ENCODE data around the gene FH. TPM values are rescaled to one million over a fixed set of nuclear protein-coding genes. Genes with fewer than 3 reads are reported as not detected.

FH gene
- total and polyA plus RNA-seq, 8 donors = 9.9 to 71.0 (median 48.4) TPM

- Histone ChIP-seq H3K27me3 (no peaks in the 10 kb centered on the region), H3K36me3 (no peaks in the 10 kb centered on the region), H3K4me3 (no peak overlapping the region), H3K9me3 (no peaks in the 10 kb centered on the region), H3K27ac (no peak overlapping the region), H3K4me1 (no peaks in the 10 kb centered on the region)
- intact Hi-C loops (cut with DNase I; ENCODE audit: low total_unique reads) = no loop called here
- 67 to 82% (median 78%) methylated on average over 4 of the region's 4 CpGs for WGBS, 5 donors
- peak in 1 of 2 donors; percentile 7 for DNase-seq
- TF ChIP-seq CTCF (IDR thresholded peaks at IDR 0.05) (peak in 2 of 7 experiments; percentile 12 to 14), EP300 (IDR thresholded peaks at IDR 0.05) (no peak)
Measured at GRCh38 chr1:241485554-241485992, 34.0 kb downstream of the FH start.

- no peaks in the 10 kb centered on the region for H3K27me3 ChIP-seq
- no peak overlapping the region for H3K27ac ChIP-seq
- no peaks in the 10 kb centered on the region for H3K36me3 ChIP-seq
- H3K4me1 ChIP-seq = no peaks in the 10 kb centered on the region
- no peak overlapping the region for H3K4me3 ChIP-seq
- no peak for DNase-seq
- TF ChIP-seq EP300 (IDR thresholded peaks at IDR 0.05) (no peak), POLR2A (IDR thresholded peaks at IDR 0.05) (no peak)
- no peaks in the 10 kb centered on the region for H3K9me3 ChIP-seq
- intact Hi-C loops (cut with DNase I; ENCODE audit: low total_unique reads) = no loop called here
- 81 to 93% (median 91%) methylated on average over 3 of the region's 3 CpGs for WGBS, 5 donors
Measured at GRCh38 chr1:241485145-241485544, 34.4 kb downstream of the FH start.

- Histone ChIP-seq H3K27ac (no peak overlapping the region), H3K36me3 (no peaks in the 10 kb centered on the region), H3K4me3 (no peak overlapping the region), H3K9me3 (no peaks in the 10 kb centered on the region), H3K27me3 (no peaks in the 10 kb centered on the region), H3K4me1 (no peaks in the 10 kb centered on the region)
- intact Hi-C loops (cut with DNase I; ENCODE audit: low total_unique reads) = no loop called here
- TF ChIP-seq POLR2A (IDR thresholded peaks at IDR 0.05) = no peak
- no peak for TF ChIP-seq CTCF (IDR thresholded peaks at IDR 0.05)
- TF ChIP-seq EP300 (IDR thresholded peaks at IDR 0.05) = no peak
- no peak for TF ChIP-seq POLR2AphosphoS5 (IDR thresholded peaks at IDR 0.05)
- 55 to 77% (median 58%) methylated on average over 1 of the region's 1 CpG for WGBS, 5 donors
- DNase-seq = no peak
Measured at GRCh38 chr1:241482761-241483250, 36.7 kb downstream of the FH start.

GRCh38 chr1:241479294-241479693, 40.3 kb downstream of the FH start:
- TF ChIP-seq POLR2A (IDR thresholded peaks at IDR 0.05) = no peak
- TF ChIP-seq POLR2AphosphoS5 (IDR thresholded peaks at IDR 0.05) = no peak
- TF ChIP-seq CTCF (IDR thresholded peaks at IDR 0.05) = no peak
- intact Hi-C loops (cut with DNase I; ENCODE audit: low total_unique reads) = no loop called here
- H3K4me1 ChIP-seq = no peaks in the 10 kb centered on the region
- no peaks in the 10 kb centered on the region for H3K27me3 ChIP-seq
- H3K36me3 ChIP-seq = no peaks in the 10 kb centered on the region
- no peak overlapping the region for H3K27ac ChIP-seq
- no peak for DNase-seq
- no peak overlapping the region for H3K4me3 ChIP-seq
- no peaks in the 10 kb centered on the region for H3K9me3 ChIP-seq

- no peak overlapping the region for H3K4me3 ChIP-seq
- intact Hi-C loops (cut with DNase I; ENCODE audit: low total_unique reads) = no loop called here
- TF ChIP-seq POLR2AphosphoS5 (IDR thresholded peaks at IDR 0.05) = no peak
- TF ChIP-seq POLR2A (IDR thresholded peaks at IDR 0.05) = no peak
- no peak for TF ChIP-seq CTCF (IDR thresholded peaks at IDR 0.05)
- no peak for TF ChIP-seq EP300 (IDR thresholded peaks at IDR 0.05)
- no peaks in the 10 kb centered on the region for H3K9me3 ChIP-seq
- WGBS, 5 donors = 86 to 96% (median 90%) methylated on average over 1 of the region's 1 CpG
- H3K27me3 ChIP-seq = no peaks in the 10 kb centered on the region
- H3K36me3 ChIP-seq = no peaks in the 10 kb centered on the region
- H3K4me1 ChIP-seq = no peaks in the 10 kb centered on the region
- no peak for DNase-seq
- H3K27ac ChIP-seq = no peak overlapping the region
Measured at GRCh38 chr1:241475671-241476070, 43.9 kb downstream of the FH start.

Measured in stomach (tissue), 9 donors.